GM23338 (cell line): Measurements from ENCODE around the gene COL1A1. TPM values are rescaled to one million over a fixed set of nuclear protein-coding genes. Genes with fewer than 3 reads are reported as not detected.

Experiments used
- ATAC-seq: fragments of 200-7000 bp; cut with Tn5 transposase; 3 replicates; pipeline ENCODE4 v1.9.1; 2020
- DNase-seq: peaks from one replicate; pipeline ENCODE4 v3.0.0-alpha.2; 2015; ENCODE audit warnings: low spot score
- H2AFZ ChIP-seq: fragments of 200-600 bp; sonication (generic); 2 replicates; pipeline ENCODE4 v1.8.0; 2016; ENCODE audit warnings: antibody characterized with exemption, mild to moderate bottlenecking, moderate library complexity
- H3F3A ChIP-seq: fragments of 200-600 bp; sonication (generic); replicated peaks from 2 replicates; pipeline ENCODE4 v1.8.0; 2017; ENCODE audit warnings: antibody characterized with exemption, mixed run types, low read depth
- H3K27ac ChIP-seq: fragments of 200-600 bp; sonication (generic); 2 replicates; pipeline ENCODE4 v1.6.1; 2016; ENCODE audit warnings: low read depth
- H3K27me3 ChIP-seq: fragments of 200-600 bp; sonication (generic); 2 replicates; pipeline ENCODE4 v1.8.0; 2016; ENCODE audit warnings: mild to moderate bottlenecking, mixed run types, moderate library complexity; ENCODE audit not compliant: insufficient read depth
- H3K36me3 ChIP-seq: fragments of 200-600 bp; sonication (generic); 2 replicates; pipeline ENCODE4 v1.8.0; 2016; ENCODE audit warnings: mild to moderate bottlenecking; ENCODE audit not compliant: insufficient read depth
- H3K4me1 ChIP-seq: fragments of 200-600 bp; sonication (generic); 2 replicates; pipeline ENCODE4 v1.8.0; 2016; ENCODE audit warnings: mild to moderate bottlenecking, moderate library complexity; ENCODE audit not compliant: insufficient read depth
- H3K4me2 ChIP-seq: fragments of 200-600 bp; sonication (generic); 2 replicates; pipeline ENCODE4 v1.7.1; 2017; ENCODE audit warnings: mixed run types
- H3K4me3 ChIP-seq: fragments of 200-600 bp; sonication (generic); 2 replicates; pipeline ENCODE4 v1.6.1; 2016; ENCODE audit warnings: mixed run types
- H3K79me2 ChIP-seq: fragments of 200-600 bp; sonication (generic); replicated peaks from 2 replicates; pipeline ENCODE4 v1.8.0; 2017; ENCODE audit warnings: mild to moderate bottlenecking; ENCODE audit not compliant: insufficient read depth
- H3K9me2 ChIP-seq: fragments of 200-600 bp; sonication (generic); 2 replicates; pipeline ENCODE4 v1.8.0; 2017; ENCODE audit not compliant: insufficient read depth
- H4K20me1 ChIP-seq: fragments of 200-600 bp; sonication (generic); replicated peaks from 2 replicates; pipeline ENCODE4 v1.8.0; 2017; ENCODE audit warnings: mild to moderate bottlenecking; ENCODE audit not compliant: insufficient read depth
- H3K27ac Mint-ChIP-seq: 2 replicates; pipeline ENCODE4 v1.8.0; 2020; ENCODE audit warnings: inconsistent platforms, mild to moderate bottlenecking, moderate library complexity, mixed read lengths
- H3K27me3 Mint-ChIP-seq: 3 replicates; pipeline ENCODE4 v1.8.0; 2022; ENCODE audit warnings: low read depth, mild to moderate bottlenecking, moderate library complexity, mixed read lengths, inconsistent platforms; ENCODE audit not compliant: insufficient read depth, poor library complexity
- H3K36me3 Mint-ChIP-seq: 3 replicates; pipeline ENCODE4 v1.8.0; 2021; ENCODE audit warnings: low read depth, mild to moderate bottlenecking, inconsistent platforms, moderate library complexity, mixed read lengths
- H3K4me1 Mint-ChIP-seq: 3 replicates; pipeline ENCODE4 v1.8.0; 2020; ENCODE audit warnings: mild to moderate bottlenecking, inconsistent platforms, mixed read lengths
- H3K4me3 Mint-ChIP-seq: 3 replicates; pipeline ENCODE4 v1.8.0; 2021; ENCODE audit warnings: moderate library complexity, mild to moderate bottlenecking, inconsistent platforms, mixed read lengths
- H3K9me3 Mint-ChIP-seq: 3 replicates; pipeline ENCODE4 v1.8.0; 2020; ENCODE audit warnings: moderate library complexity, mild to moderate bottlenecking, inconsistent platforms, mixed read lengths
- CREB1 ChIP-seq: fragments of 250-450 bp; sonication (Bioruptor Pico); IDR thresholded peaks from 2 replicates; pipeline ENCODE4 v1.5.0; 2020; ENCODE audit warnings: low read depth, mild to moderate bottlenecking, moderate library complexity
- CTCF ChIP-seq, 2 experiments: fragments of 200-600 bp in 1 of 2; sonication (generic) in 1 of 2; conservative IDR thresholded peaks; 2 replicates each; pipeline versions ENCODE4 v1.5.1 to v1.6.1; 2016 to 2017; ENCODE audit warnings: antibody characterized with exemption in 2 of 2, low read depth in 2 of 2, mild to moderate bottlenecking in 2 of 2, moderate library complexity in 1 of 2
- ETS1 ChIP-seq: IDR thresholded peaks from 2 replicates; pipeline ENCODE4 v1.6.1; 2016; ENCODE audit warnings: antibody characterized with exemption
- EZH2 ChIP-seq: fragments of 200-600 bp; sonication (generic); IDR thresholded peaks from one replicate; pipeline ENCODE4 v1.8.0; 2017; ENCODE audit warnings: antibody characterized with exemption, mild to moderate bottlenecking, low read depth; ENCODE audit not compliant: unreplicated experiment
- EZH2phosphoT487 ChIP-seq: fragments of 200-600 bp; sonication (generic); IDR thresholded peaks from one replicate; pipeline ENCODE4 v1.8.1; 2018; ENCODE audit warnings: antibody characterized with exemption; ENCODE audit not compliant: unreplicated experiment
- JUNB ChIP-seq: IDR thresholded peaks from one replicate; pipeline ENCODE4 v1.6.1; 2016; ENCODE audit warnings: antibody characterized with exemption; ENCODE audit not compliant: unreplicated experiment
- NANOG ChIP-seq: IDR thresholded peaks from 2 replicates; pipeline ENCODE4 v1.6.1; 2016; ENCODE audit warnings: antibody characterized with exemption, borderline replicate concordance
- POLR2AphosphoS5 ChIP-seq: IDR thresholded peaks from 2 replicates; pipeline ENCODE4 v1.6.1; 2016; ENCODE audit warnings: antibody characterized with exemption, low read depth
- ZNF331 ChIP-seq: fragments of 250-450 bp; sonication (Bioruptor Pico); IDR thresholded peaks from 2 replicates; pipeline ENCODE4 v1.5.0; 2020; ENCODE audit warnings: low read depth, mild to moderate bottlenecking, moderate library complexity
- ZNF462 ChIP-seq: fragments of 250-450 bp; sonication (Bioruptor Pico); IDR thresholded peaks from 2 replicates; pipeline ENCODE4 v1.5.0; 2020; ENCODE audit warnings: mild to moderate bottlenecking, moderate library complexity
- polyA plus RNA-seq: library from polyadenylated mRNA; unstranded; fragments of >200 nt; fragmentation: Nextera tagmentation; extraction: Ambion mirVana; gene quantifications from 2 replicates; pipeline ENCODE4 v1.2.1, GENCODE V29; 2016
- total RNA-seq: library from RNA; depleted of rRNA; stranded (reverse); fragments of >200 nt; shearing (Covaris generic); gene quantifications from 2 replicates; pipeline ENCODE4 v1.2.3, GENCODE V29; 2014

Gene COL1A1
- total and polyA plus RNA-seq, 2 experiments from 2014 or later, result 21.2 to 34.3 TPM

- TF ChIP-seq EZH2phosphoT487 (no peak), CREB1 (no peak), NANOG (no peak), ZNF331 (CRISPR knock-in tag) (no peak), EZH2 (no peak)
Measured at GRCh38 chr17:50152736-50153135, 48.7 kb downstream of the COL1A1 start (continued).

- DNase-seq (peak; percentile 96), ATAC-seq (peak; percentile 74)
- H3K9me2 ChIP-seq, result no peaks in the 10 kb centered on the region
- H3K27me3 Mint-ChIP-seq, result peaks cover 26% of the 10 kb centered on the region
- H3K79me2 ChIP-seq, result no peaks in the 10 kb centered on the region
- H3K9me3 Mint-ChIP-seq, result no peaks in the 10 kb centered on the region; the same call in 2 of the 3 replicates
- peak overlapping the region; percentile 86; the same call in 1 of the 2 replicates for H3K27ac ChIP-seq
- H3K27me3 ChIP-seq, result peaks cover 30% of the 10 kb centered on the region
- peak overlapping the region; percentile 87 for H3K4me3 ChIP-seq
- no peaks in the 10 kb centered on the region for H4K20me1 ChIP-seq
- 0 out of 2 replicates have a peak overlapping the region, but pooled peaks have one; percentile 80 for H2AFZ ChIP-seq
- peak overlapping the region; percentile 73; the same call in 1 of the 2 replicates for H3K27ac Mint-ChIP-seq
- peaks cover 35% of the 10 kb centered on the region for H3K4me1 Mint-ChIP-seq
- peaks cover 28% of the 10 kb centered on the region for H3K4me1 ChIP-seq
- no peaks in the 10 kb centered on the region for H3K36me3 Mint-ChIP-seq
- H3F3A ChIP-seq, result peaks cover 5% of the 10 kb centered on the region; the same call in 1 of the 2 replicates
- H3K4me3 Mint-ChIP-seq, result peak overlapping the region; percentile 80
- H3K4me2 ChIP-seq, result peak overlapping the region; percentile 99
- peak; percentile 50 for TF ChIP-seq POLR2AphosphoS5
- TF ChIP-seq EZH2, result no peak
- TF ChIP-seq ETS1, result peak; percentile 77; the same call in 1 of the 2 replicates
- TF ChIP-seq JUNB, result no peak
- no peak for TF ChIP-seq NANOG
- TF ChIP-seq ZNF331 (CRISPR knock-in tag), result no peak
- peak; percentile 24; the same call in 1 of the 2 replicates for TF ChIP-seq CREB1
- TF ChIP-seq ZNF462 (CRISPR knock-in tag), result no peak
- no peak for TF ChIP-seq CTCF (conservative IDR thresholded peaks at IDR 0.05; ENCODE audit: low read depth in 2 of 2)
- TF ChIP-seq EZH2phosphoT487, result no peak
- H3K36me3 ChIP-seq, result no peaks in the 10 kb centered on the region
Measured at GRCh38 chr17:50151937-50152547, 49.4 kb downstream of the COL1A1 start.
